HG03378 (cell line): Measurements from ENCODE around the gene PREX1.

Experiments
- ATAC-seq: cut with Tn5 transposase; IDR thresholded peaks from one replicate; pipeline ENCODE4 v1.9.1; 2021; ENCODE audit warnings: mild to moderate bottlenecking, moderate library complexity; ENCODE audit not compliant: unreplicated experiment

PREX1 gene

GRCh38 chr20:48797275-48797825 lies 30.4 kb downstream of the PREX1 start:
- no peak for ATAC-seq

GRCh38 chr20:48795732-48796131 lies 32.1 kb downstream of the PREX1 start:
- ATAC-seq = no peak

GRCh38 chr20:48794816-48795457 lies 32.9 kb downstream of the PREX1 start:
- ATAC-seq = no peak

- ATAC-seq = no peak
Observed at GRCh38 chr20:48794360-48794759, 33.4 kb downstream of the PREX1 start.

GRCh38 chr20:48793776-48794175 lies 34.0 kb downstream of the PREX1 start:
- no peak for ATAC-seq

- ATAC-seq = no peak
Observed at GRCh38 chr20:48791666-48792071, 36.1 kb downstream of the PREX1 start.

GRCh38 chr20:48791014-48791413 lies 36.8 kb downstream of the PREX1 start:
- no peak for ATAC-seq

GRCh38 chr20:48790473-48791003 lies 37.3 kb downstream of the PREX1 start:
- no peak for ATAC-seq

GRCh38 chr20:48789781-48790472 lies 37.9 kb downstream of the PREX1 start:
- ATAC-seq = no peak

GRCh38 chr20:48789185-48789668 lies 38.6 kb downstream of the PREX1 start:
- peak; percentile 30 for ATAC-seq

GRCh38 chr20:48788486-48789072 lies 39.2 kb downstream of the PREX1 start:
- peak; percentile 47 for ATAC-seq

- no peak for ATAC-seq
Observed at GRCh38 chr20:48787861-48788375, 39.9 kb downstream of the PREX1 start.

- ATAC-seq = no peak
Observed at GRCh38 chr20:48786951-48787705, 40.7 kb downstream of the PREX1 start.

- ATAC-seq = no peak
Observed at GRCh38 chr20:48785801-48786200, 42.0 kb downstream of the PREX1 start.

- ATAC-seq = no peak
Observed at GRCh38 chr20:48785256-48785655, 42.5 kb downstream of the PREX1 start.

- no peak for ATAC-seq
Observed at GRCh38 chr20:48784273-48784641, 43.5 kb downstream of the PREX1 start.

GRCh38 chr20:48783533-48784272 lies 44.1 kb downstream of the PREX1 start:
- ATAC-seq = no peak

GRCh38 chr20:48782901-48783308 lies 44.9 kb downstream of the PREX1 start:
- ATAC-seq = no peak

- ATAC-seq = no peak
Observed at GRCh38 chr20:48782053-48782452, 45.7 kb downstream of the PREX1 start.

- ATAC-seq = no peak
Observed at GRCh38 chr20:48781634-48782033, 46.2 kb downstream of the PREX1 start.
